H1 (cell line): ENCODE data around the gene QSER1. TPM values are rescaled to one million over a fixed set of nuclear protein-coding genes. Genes with fewer than 3 reads are reported as not detected.

Source experiments
- ASH2L ChIP-seq: fragments of 200-600, 300-600 bp; sonication (generic); IDR thresholded peaks from one replicate; pipeline ENCODE4 v1.7.1; 2017; ENCODE audit warnings: low read length
- BACH1 ChIP-seq: IDR thresholded peaks from 2 replicates; pipeline ENCODE4 v1.6.1; 2012; ENCODE audit warnings: low read length, improper control_type of control experiment
- BCL11A ChIP-seq, 2 experiments: IDR thresholded peaks; one replicate each; pipeline ENCODE4 v1.6.1; 2011; ENCODE audit warnings: low read depth in 2 of 2, low read length in 2 of 2, mild to moderate bottlenecking in 2 of 2
- BRCA1 ChIP-seq: IDR thresholded peaks from 2 replicates; pipeline ENCODE4 v1.6.1; 2012; ENCODE audit warnings: low read depth, low read length, improper control_type of control experiment
- CBX8 ChIP-seq: fragments of 300-800, 300-1000 bp; sonication (generic); IDR thresholded peaks from 2 replicates; pipeline ENCODE4 v1.7.1; 2016; ENCODE audit warnings: low read depth, low read length, borderline replicate concordance
- CEBPB ChIP-seq: IDR thresholded peaks from 2 replicates; pipeline ENCODE4 v1.6.1; 2012; ENCODE audit warnings: low read depth, low read length
- EZH2 ChIP-seq: fragments of 200-600 bp; sonication (generic); IDR thresholded peaks from 2 replicates; pipeline ENCODE4 v1.7.1; 2012; ENCODE audit warnings: low read depth, mild to moderate bottlenecking, moderate library complexity, low read length, inconsistent platforms; ENCODE audit not compliant: severe bottlenecking
- FOSL1 ChIP-seq: IDR thresholded peaks from 2 replicates; pipeline ENCODE4 v1.6.1; 2011; ENCODE audit warnings: mild to moderate bottlenecking, low read depth, low read length, moderate library complexity; ENCODE audit not compliant: insufficient read depth
- HDAC2 ChIP-seq, 2 experiments: fragments of 300-600 bp in 1 of 2; sonication (generic) in 1 of 2; IDR thresholded peaks; 2 replicates each; pipeline ENCODE4 v1.6.1; 2011 to 2012; ENCODE audit warnings: low read depth in 2 of 2, low read length in 2 of 2, mild to moderate bottlenecking in 2 of 2, moderate library complexity in 2 of 2, borderline replicate concordance in 1 of 2, inconsistent platforms in 1 of 2
- JUN ChIP-seq: IDR thresholded peaks from 2 replicates; pipeline ENCODE4 v1.6.1; 2011; ENCODE audit warnings: low read depth, mild to moderate bottlenecking, improper control_type of control experiment, low read length
- KDM4A ChIP-seq: IDR thresholded peaks from one replicate; pipeline ENCODE4 v1.7.1; 2012; ENCODE audit warnings: low read depth, mild to moderate bottlenecking, moderate library complexity, low read length, inconsistent platforms; ENCODE audit not compliant: severe bottlenecking
- MAX ChIP-seq: IDR thresholded peaks from 2 replicates; pipeline ENCODE4 v1.6.1; 2012; ENCODE audit warnings: inconsistent platforms
- NANOG ChIP-seq: IDR thresholded peaks from 2 replicates; pipeline ENCODE4 v1.6.1; 2011; ENCODE audit warnings: low read length, low read depth, mild to moderate bottlenecking, inconsistent platforms; ENCODE audit not compliant: insufficient read depth, poor library complexity, severe bottlenecking
- NRF1 ChIP-seq: IDR thresholded peaks from 2 replicates; pipeline ENCODE4 v1.6.1; 2011; ENCODE audit warnings: mild to moderate bottlenecking, low read depth, low read length, improper control_type of control experiment
- RXRA ChIP-seq: IDR thresholded peaks from 2 replicates; pipeline ENCODE4 v1.6.1; 2011; ENCODE audit warnings: low read depth, mild to moderate bottlenecking, low read length, moderate library complexity; ENCODE audit not compliant: insufficient read depth
- SP1 ChIP-seq: IDR thresholded peaks from 2 replicates; pipeline ENCODE4 v1.6.1; 2011; ENCODE audit warnings: low read depth, low read length
- SRF ChIP-seq: IDR thresholded peaks from 2 replicates; pipeline ENCODE4 v1.6.1; 2011; ENCODE audit warnings: mild to moderate bottlenecking, low read depth, low read length, moderate library complexity
- TAF7 ChIP-seq: optimal IDR thresholded peaks from 2 replicates; pipeline ENCODE3; 2011; ENCODE audit warnings: low read depth, mild to moderate bottlenecking, inconsistent platforms, low read length, moderate library complexity, borderline replicate concordance
- YY1 ChIP-seq: IDR thresholded peaks from 2 replicates; pipeline ENCODE4 v1.6.1; 2011; ENCODE audit warnings: low read depth, mild to moderate bottlenecking, low read length
- ZNF274 ChIP-seq: IDR thresholded peaks from 2 replicates; pipeline ENCODE4 v1.7.0; 2012; ENCODE audit warnings: low read length, borderline replicate concordance; ENCODE audit errors: extremely low read depth
- polyA plus RNA-seq, 7 experiments: library from polyadenylated mRNA; depleted of rRNA in 3 of 7; stranded (reverse) in 5 of 7; unstranded in 2 of 7; fragments of >200 nt in 5 of 7; fragments of 200-250 nt in 2 of 7; gene quantifications; 1 replicate in 5 of 7; 2 replicates in 1 of 7; 4 replicates in 1 of 7; pipeline versions ENCODE4 v1.2.1 to v1.2.3, GENCODE V29; 2011 to 2013; ENCODE audit warnings: missing spikeins in 2 of 7, mixed read lengths in 2 of 7
- total RNA-seq: library from RNA; stranded (reverse); fragmentation: NEBNext Ultra II Directional; extraction: Animal tissue kit (Norgen Biotek cat#: 25700); gene quantifications from 2 replicates; pipeline ENCODE4 v1.2.1, GENCODE V29; 2021
- TF ChIP-seq, protein P1 (sequence below): IDR thresholded peaks from 2 replicates; pipeline ENCODE4 v1.6.1; 2012; ENCODE audit warnings: inconsistent platforms

QSER1 gene
- total and polyA plus RNA-seq, 2 of the 8 experiments (the other 6 are each of a cell fraction or from before 2014, with no cell fraction given): 29.3 to 117 TPM

GRCh38 chr11:33015621-33016551 lies 123.3 kb downstream of the QSER1 start, which contains the start of gene DEPDC7 (continued):
- TF ChIP-seq MAX (peak; percentile 92), HDAC2 (IDR thresholded peaks at IDR 0.05; ENCODE audit: borderline replicate concordance in 1 of 2, low read depth in 2 of 2, low read length in 2 of 2) (no peak), EZH2 (no peak), BACH1 (no peak), NRF1 (no peak), KDM4A (peak; percentile 83), ASH2L (peak; percentile 33), BRCA1 (no peak), FOSL1 (no peak), BCL11A (IDR thresholded peaks at IDR 0.05; ENCODE audit: low read depth in 2 of 2, low read length in 2 of 2) (no peak), RXRA (no peak), ZNF274 (no peak), SRF (no peak; the same call in 1 of the 2 replicates), TAF7 (no peak), YY1 (0 out of 2 replicates have a peak, but pooled peaks have one; percentile 24), SP1 (peak; percentile 19; the same call in 1 of the 2 replicates), NANOG (no peak), CBX8 (no peak), JUN (no peak), CEBPB (no peak)
- TF ChIP-seq, protein P1, sequence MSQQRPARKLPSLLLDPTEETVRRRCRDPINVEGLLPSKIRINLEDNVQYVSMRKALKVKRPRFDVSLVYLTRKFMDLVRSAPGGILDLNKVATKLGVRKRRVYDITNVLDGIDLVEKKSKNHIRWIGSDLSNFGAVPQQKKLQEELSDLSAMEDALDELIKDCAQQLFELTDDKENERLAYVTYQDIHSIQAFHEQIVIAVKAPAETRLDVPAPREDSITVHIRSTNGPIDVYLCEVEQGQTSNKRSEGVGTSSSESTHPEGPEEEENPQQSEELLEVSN: peak; percentile 92
